ENCODE data around the gene IFITM10. TPM values are rescaled to one million over a fixed set of nuclear protein-coding genes. Genes with fewer than 3 reads are reported as not detected.

Gene IFITM10
- total RNA-seq (1 to 10 TPM; 3.4 to 5.9 TPM), polyA plus RNA-seq (ENCODE audit: insufficient read length in 2 of 2) (10 to 100 TPM; 11.3 to 15.8 TPM)
- long read RNA-seq, donor 1, partial matches to known transcripts = 7 of 7 reads
- long read RNA-seq, donor 1, other reads (novel, unspliced or antisense) = 0 of 7 reads
- long read RNA-seq, donor 2 = 0 reads
- long read RNA-seq, donor 3 = 0 reads
- long read RNA-seq, donor 4 = 0 reads

GRCh38 chr11:1750481-1750839 lies at the start of gene IFITM10:
TSS of gene IFITM10 (minus strand) at chr11:1750595. CDS start at chr11:1750442, 153 bp downstream.
- Histone ChIP-seq H3K36me3 (ENCODE audit: control insufficient read depth, insufficient read depth, low read length) (peaks cover 63% of the 10 kb centered on the region), H3K27ac (ENCODE audit: low read depth, low read length) (no peak within 1 kb of the TSS), H3K4me3 (ENCODE audit: low read depth, low read length) (peak within 1 kb of the TSS; percentile 21), H3K4me1 (ENCODE audit: control insufficient read depth, insufficient read depth, low read length) (peaks cover 60% of the 10 kb centered on the region), H3K9me3 (ENCODE audit: control insufficient read depth, insufficient read depth, low read length) (no peaks in the 10 kb centered on the region), H3K27me3 (ENCODE audit: control insufficient read depth, insufficient read depth, low read length) (peaks cover 7% of the 10 kb centered on the region)
- WGBS (ENCODE audit: insufficient coverage) = 38% methylated on average over 5 of the region's 6 CpGs
- DNase-seq (ENCODE audit: low read depth in 4 of 6, low spot score in 6 of 6) = no peak

- no peak for DNase-seq (ENCODE audit: low read depth in 4 of 6, low spot score in 6 of 6)
- H3K36me3 ChIP-seq (ENCODE audit: control insufficient read depth, insufficient read depth, low read length) = no peaks in the 10 kb centered on the region
- H3K27me3 ChIP-seq (ENCODE audit: control insufficient read depth, insufficient read depth, low read length) = no peaks in the 10 kb centered on the region
- no peaks in the 10 kb centered on the region for H3K9me3 ChIP-seq (ENCODE audit: control insufficient read depth, insufficient read depth, low read length)
- H3K4me3 ChIP-seq (ENCODE audit: low read depth, low read length) = no peak overlapping the region
- H3K27ac ChIP-seq (ENCODE audit: low read depth, low read length) = no peak overlapping the region
- H3K4me1 ChIP-seq (ENCODE audit: control insufficient read depth, insufficient read depth, low read length) = no peaks in the 10 kb centered on the region
- 89% methylated on average over 13 of the region's 14 CpGs for WGBS (ENCODE audit: insufficient coverage)
These were observed 47.2 kb upstream of the IFITM10 start for GRCh38 chr11:1797391-1798125.

GRCh38 chr11:1796413-1797011 lies 46.1 kb upstream of the IFITM10 start:
- DNase-seq (ENCODE audit: low read depth in 4 of 6, low spot score in 6 of 6) = no peak
- H3K9me3 ChIP-seq (ENCODE audit: control insufficient read depth, insufficient read depth, low read length) = no peaks in the 10 kb centered on the region
- 78% methylated on average over 12 of the region's 12 CpGs for WGBS (ENCODE audit: insufficient coverage)
- H3K27ac ChIP-seq (ENCODE audit: low read depth, low read length) = no peak overlapping the region
- no peaks in the 10 kb centered on the region for H3K4me1 ChIP-seq (ENCODE audit: control insufficient read depth, insufficient read depth, low read length)
- H3K4me3 ChIP-seq (ENCODE audit: low read depth, low read length) = no peak overlapping the region
- no peaks in the 10 kb centered on the region for H3K36me3 ChIP-seq (ENCODE audit: control insufficient read depth, insufficient read depth, low read length)
- H3K27me3 ChIP-seq (ENCODE audit: control insufficient read depth, insufficient read depth, low read length) = no peaks in the 10 kb centered on the region

- H3K4me1 ChIP-seq (ENCODE audit: control insufficient read depth, insufficient read depth, low read length) = no peaks in the 10 kb centered on the region
- peak in 1 of 6 donors; percentile 50 for DNase-seq (ENCODE audit: low read depth in 4 of 6, low spot score in 6 of 6)
- WGBS (ENCODE audit: insufficient coverage) = 80% methylated on average over 1 of the region's 3 CpGs
- H3K36me3 ChIP-seq (ENCODE audit: control insufficient read depth, insufficient read depth, low read length) = no peaks in the 10 kb centered on the region
- no peaks in the 10 kb centered on the region for H3K27me3 ChIP-seq (ENCODE audit: control insufficient read depth, insufficient read depth, low read length)
- no peak overlapping the region for H3K4me3 ChIP-seq (ENCODE audit: low read depth, low read length)
- H3K9me3 ChIP-seq (ENCODE audit: control insufficient read depth, insufficient read depth, low read length) = peaks cover 1% of the 10 kb centered on the region
- H3K27ac ChIP-seq (ENCODE audit: low read depth, low read length) = no peak overlapping the region
These were observed 42.7 kb upstream of the IFITM10 start for GRCh38 chr11:1793081-1793480.

- Histone ChIP-seq H3K4me1 (ENCODE audit: control insufficient read depth, insufficient read depth, low read length) (no peaks in the 10 kb centered on the region), H3K27me3 (ENCODE audit: control insufficient read depth, insufficient read depth, low read length) (no peaks in the 10 kb centered on the region), H3K27ac (ENCODE audit: low read depth, low read length) (no peak overlapping the region), H3K36me3 (ENCODE audit: control insufficient read depth, insufficient read depth, low read length) (no peaks in the 10 kb centered on the region), H3K4me3 (ENCODE audit: low read depth, low read length) (no peak overlapping the region), H3K9me3 (ENCODE audit: control insufficient read depth, insufficient read depth, low read length) (peaks cover 1% of the 10 kb centered on the region)
- DNase-seq (ENCODE audit: low read depth in 4 of 6, low spot score in 6 of 6) = no peak
- WGBS (ENCODE audit: insufficient coverage) = 85% methylated on average over 10 of the region's 12 CpGs
These were observed 42.1 kb upstream of the IFITM10 start for GRCh38 chr11:1792461-1792860.

GRCh38 chr11:1791912-1792311 lies 41.5 kb upstream of the IFITM10 start:
- Histone ChIP-seq H3K9me3 (ENCODE audit: control insufficient read depth, insufficient read depth, low read length) (peaks cover 1% of the 10 kb centered on the region), H3K4me3 (ENCODE audit: low read depth, low read length) (no peak overlapping the region), H3K27me3 (ENCODE audit: control insufficient read depth, insufficient read depth, low read length) (no peaks in the 10 kb centered on the region), H3K27ac (ENCODE audit: low read depth, low read length) (no peak overlapping the region), H3K36me3 (ENCODE audit: control insufficient read depth, insufficient read depth, low read length) (no peaks in the 10 kb centered on the region), H3K4me1 (ENCODE audit: control insufficient read depth, insufficient read depth, low read length) (no peaks in the 10 kb centered on the region)
- WGBS (ENCODE audit: insufficient coverage) = 93% methylated on average over 3 of the region's 6 CpGs
- no peak for DNase-seq (ENCODE audit: low read depth in 4 of 6, low spot score in 6 of 6)

- H3K36me3 ChIP-seq (ENCODE audit: control insufficient read depth, insufficient read depth, low read length) = no peaks in the 10 kb centered on the region
- H3K9me3 ChIP-seq (ENCODE audit: control insufficient read depth, insufficient read depth, low read length) = peaks cover 1% of the 10 kb centered on the region
- no peak overlapping the region for H3K4me3 ChIP-seq (ENCODE audit: low read depth, low read length)
- no peak overlapping the region for H3K27ac ChIP-seq (ENCODE audit: low read depth, low read length)
- WGBS (ENCODE audit: insufficient coverage) = 95% methylated on average over 4 of the region's 4 CpGs
- no peak for DNase-seq (ENCODE audit: low read depth in 4 of 6, low spot score in 6 of 6)
- peaks cover 3% of the 10 kb centered on the region for H3K4me1 ChIP-seq (ENCODE audit: control insufficient read depth, insufficient read depth, low read length)
- no peaks in the 10 kb centered on the region for H3K27me3 ChIP-seq (ENCODE audit: control insufficient read depth, insufficient read depth, low read length)
These were observed 36.1 kb upstream of the IFITM10 start for GRCh38 chr11:1786466-1786865.

GRCh38 chr11:1785749-1786413 lies 35.5 kb upstream of the IFITM10 start:
- Histone ChIP-seq H3K36me3 (ENCODE audit: control insufficient read depth, insufficient read depth, low read length) (no peaks in the 10 kb centered on the region), H3K9me3 (ENCODE audit: control insufficient read depth, insufficient read depth, low read length) (peaks cover 1% of the 10 kb centered on the region), H3K4me1 (ENCODE audit: control insufficient read depth, insufficient read depth, low read length) (peaks cover 8% of the 10 kb centered on the region), H3K4me3 (ENCODE audit: low read depth, low read length) (no peak overlapping the region), H3K27me3 (ENCODE audit: control insufficient read depth, insufficient read depth, low read length) (no peaks in the 10 kb centered on the region), H3K27ac (ENCODE audit: low read depth, low read length) (no peak overlapping the region)
- 43% methylated on average over 18 of the region's 21 CpGs for WGBS (ENCODE audit: insufficient coverage)
- DNase-seq (ENCODE audit: low read depth in 4 of 6, low spot score in 6 of 6) = peak in 1 of 6 donors; percentile 45

- WGBS (ENCODE audit: insufficient coverage) = 87% methylated on average over 19 of the region's 23 CpGs
- Histone ChIP-seq H3K9me3 (ENCODE audit: control insufficient read depth, insufficient read depth, low read length) (peaks cover 1% of the 10 kb centered on the region), H3K36me3 (ENCODE audit: control insufficient read depth, insufficient read depth, low read length) (no peaks in the 10 kb centered on the region), H3K4me1 (ENCODE audit: control insufficient read depth, insufficient read depth, low read length) (peaks cover 12% of the 10 kb centered on the region), H3K27ac (ENCODE audit: low read depth, low read length) (no peak overlapping the region), H3K4me3 (ENCODE audit: low read depth, low read length) (no peak overlapping the region), H3K27me3 (ENCODE audit: control insufficient read depth, insufficient read depth, low read length) (no peaks in the 10 kb centered on the region)
- no peak for DNase-seq (ENCODE audit: low read depth in 4 of 6, low spot score in 6 of 6)
These were observed 34.6 kb upstream of the IFITM10 start for GRCh38 chr11:1784761-1785650.
